DMS 273 (cell line): ENCODE measurements around the gene CMSS1.

Experiments
- DNase-seq: peaks from one replicate; lab custom pipeline; 2025; ENCODE audit not compliant: unreplicated experiment; lab: John Stamatoyannopoulos, UW

The CMSS1 gene

GRCh38 chr3:99874237-99875002 is 56.8 kb downstream of the CMSS1 start:
- no peak for DNase-seq

DNA sequence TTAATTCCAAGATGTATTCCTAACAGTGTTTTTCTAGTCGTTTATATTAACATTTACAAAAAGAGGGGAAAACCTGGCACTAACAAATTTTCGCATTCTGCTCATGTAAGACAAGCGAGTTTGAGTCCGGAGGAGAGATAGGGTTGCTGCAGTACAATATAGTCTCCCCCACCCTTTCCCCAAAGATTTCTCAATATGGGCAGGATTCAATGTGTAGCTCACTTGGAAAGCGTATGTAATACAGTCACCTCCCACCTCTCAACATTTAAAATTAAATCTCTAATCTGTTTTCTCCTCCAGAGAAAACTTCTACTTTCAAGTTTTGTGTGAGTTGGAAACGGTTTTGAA is 57.9 kb downstream of the CMSS1 start:
- peak; percentile 58 for DNase-seq

DNA sequence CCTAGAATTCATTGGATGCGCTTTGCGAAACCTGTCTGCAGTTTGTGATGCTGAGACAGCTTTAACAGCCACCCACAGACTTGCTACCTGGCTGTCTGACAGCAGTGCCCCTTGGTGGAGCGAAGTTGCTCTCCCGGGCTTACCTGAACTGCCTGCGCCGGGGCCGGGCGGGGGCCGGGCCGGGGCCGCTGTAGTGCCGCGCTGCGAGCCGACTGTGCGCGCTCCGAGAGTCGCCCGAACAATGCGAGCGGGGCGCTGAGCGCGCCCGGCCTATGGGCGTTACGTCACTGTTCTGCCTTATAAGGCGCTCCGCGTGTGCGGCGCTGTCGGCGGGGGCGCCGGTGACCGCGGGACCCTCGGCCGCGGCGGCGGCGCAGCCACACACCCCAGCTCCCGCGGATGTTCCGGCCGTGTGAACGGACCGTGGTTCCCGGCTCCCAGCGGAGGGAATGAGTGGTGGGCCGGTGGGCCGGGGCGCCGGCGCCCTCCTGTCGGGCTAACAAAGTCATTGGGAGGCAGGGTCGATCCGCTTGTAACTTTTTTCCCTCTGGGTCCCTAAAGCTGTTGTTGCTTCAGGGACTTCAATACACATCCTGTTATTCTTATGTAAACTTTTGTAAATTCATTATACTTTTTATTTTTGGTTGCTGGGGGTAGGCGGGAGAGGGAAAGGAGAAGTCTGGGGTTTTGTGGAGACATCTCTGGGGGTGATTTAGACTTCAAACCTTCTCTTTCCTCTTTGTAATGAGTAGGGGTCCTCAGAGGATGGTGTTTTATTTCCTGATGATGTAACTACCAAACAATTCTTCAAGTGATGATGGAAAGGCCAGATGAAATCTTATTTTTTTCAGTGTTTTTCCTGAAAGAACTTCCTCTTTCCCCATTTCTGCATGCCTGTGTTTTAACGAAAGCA is 58.5 kb downstream of the CMSS1 start:
- peak; percentile 90 for DNase-seq

GRCh38 chr3:99877031-99877579 is 59.4 kb downstream of the CMSS1 start:
- DNase-seq, result no peak

DNA sequence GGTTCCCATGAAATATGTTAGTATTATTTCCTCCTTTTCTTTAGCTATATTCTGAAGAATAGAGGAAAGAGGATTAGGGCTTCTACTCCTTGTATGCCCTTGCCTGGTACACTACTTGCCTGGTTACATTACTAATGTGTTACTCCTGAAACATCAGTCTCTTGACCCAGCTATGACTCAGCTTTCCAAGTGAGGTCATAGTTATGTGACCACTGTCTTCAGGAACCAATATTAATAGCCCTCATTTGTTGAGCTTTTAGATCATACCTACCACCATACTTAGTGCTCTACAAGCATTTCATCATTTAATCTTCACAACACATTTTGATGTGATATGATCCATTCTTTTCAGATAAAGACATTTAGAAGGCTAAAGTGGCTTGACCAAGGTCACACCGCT is 60.3 kb downstream of the CMSS1 start:
- DNase-seq, result no peak

GRCh38 chr3:99879275-99879674 is 61.6 kb downstream of the CMSS1 start:
- no peak for DNase-seq

- no peak for DNase-seq
Observed at GRCh38 chr3:99881121-99881524, 63.5 kb downstream of the CMSS1 start.

- no peak for DNase-seq
Observed at GRCh38 chr3:99882436-99883137, 64.9 kb downstream of the CMSS1 start.

- no peak for DNase-seq
Observed at GRCh38 chr3:99883138-99883461, 65.4 kb downstream of the CMSS1 start.

- no peak for DNase-seq
Observed at GRCh38 chr3:99883693-99884092, 66.0 kb downstream of the CMSS1 start.

- DNase-seq, result no peak
Observed at GRCh38 chr3:99884484-99884883, 66.8 kb downstream of the CMSS1 start.

DNA sequence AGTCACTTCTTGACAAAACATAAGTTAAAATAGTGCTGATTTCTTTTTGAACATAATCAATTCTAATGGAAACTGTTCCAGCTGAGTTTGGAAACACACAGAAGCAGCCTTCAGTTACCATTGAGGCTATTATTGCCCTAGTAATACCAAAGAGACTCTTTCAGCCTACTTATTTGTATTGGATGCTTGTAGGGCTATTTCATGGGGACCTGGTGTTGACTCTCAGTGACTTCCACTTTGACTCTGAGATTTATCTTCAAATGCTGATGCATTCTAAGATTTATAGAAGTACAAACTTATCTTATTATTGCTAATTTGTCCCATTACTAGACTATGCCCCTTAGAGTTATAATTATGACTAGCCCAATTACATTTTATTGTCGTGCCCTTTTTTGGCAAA is 67.4 kb downstream of the CMSS1 start:
- no peak for DNase-seq

DNA sequence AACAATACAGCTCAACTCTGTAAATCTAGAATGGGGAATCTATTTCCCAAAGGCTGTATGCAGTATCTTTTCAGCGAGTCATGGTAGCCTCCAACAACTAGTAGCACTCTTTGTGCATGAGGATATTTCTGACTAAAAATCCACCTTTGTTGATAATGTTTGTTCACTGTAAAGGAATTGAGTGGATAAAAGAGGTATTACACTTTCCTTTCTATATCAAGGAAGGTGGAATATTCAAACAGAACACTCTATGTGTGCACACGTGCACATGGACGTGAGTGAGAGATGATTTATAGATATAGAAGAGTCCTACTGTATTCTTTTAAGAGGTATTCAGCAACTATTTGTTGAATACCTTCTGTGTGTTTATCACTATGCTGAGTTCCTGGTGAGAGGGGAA is 68.2 kb downstream of the CMSS1 start:
- DNase-seq, result no peak

DNA sequence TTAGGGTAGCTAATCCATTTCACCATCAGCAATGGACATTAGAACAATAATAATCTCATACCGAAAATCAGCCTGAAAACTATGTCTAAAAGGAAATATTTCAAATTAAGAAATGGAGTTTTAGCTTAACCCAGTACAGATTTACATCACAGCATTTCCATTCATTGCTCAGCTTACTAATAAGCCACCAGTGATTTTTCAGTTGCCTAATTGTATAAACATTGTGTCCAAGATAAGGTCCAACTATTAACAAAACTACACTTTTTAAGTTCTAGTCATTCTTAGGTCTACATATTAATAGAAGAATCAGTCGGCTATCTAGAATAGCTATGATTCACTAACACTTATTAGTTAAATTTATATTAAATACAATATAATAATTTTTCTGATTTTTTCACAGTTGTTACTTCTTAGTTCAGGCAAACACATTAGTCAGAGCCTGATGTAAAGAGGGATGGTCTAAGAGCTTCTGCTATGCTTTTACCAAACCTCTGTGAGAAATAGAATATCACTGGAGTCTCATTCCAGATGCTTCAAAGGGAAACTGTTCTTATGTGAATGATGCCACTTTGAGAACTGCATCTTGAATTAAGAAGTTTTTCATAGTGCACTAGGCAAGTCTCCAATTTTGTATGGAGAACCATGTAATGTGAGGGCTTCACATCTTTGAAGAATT is 74.1 kb downstream of the CMSS1 start:
- DNase-seq, result no peak

DNA sequence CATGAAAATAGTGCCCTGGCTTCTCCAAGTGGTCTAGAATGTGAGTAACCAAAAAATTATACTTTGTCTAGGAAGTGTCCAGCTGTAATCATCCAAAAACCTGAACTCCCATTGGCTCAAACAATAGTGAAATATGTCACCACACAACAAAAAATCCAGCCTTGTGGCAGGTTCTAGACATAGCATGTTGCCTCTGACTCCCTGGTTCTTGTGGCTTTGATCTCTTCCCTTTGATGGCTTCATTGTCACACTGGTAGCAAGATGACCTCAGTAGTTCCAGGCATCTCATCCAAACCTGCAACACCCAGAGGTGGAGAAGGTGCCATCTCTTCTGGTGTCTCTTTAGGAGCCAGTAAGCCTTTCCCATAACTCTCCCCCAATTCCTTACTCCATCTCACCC is 74.7 kb downstream of the CMSS1 start:
- DNase-seq, result no peak

GRCh38 chr3:99895131-99895696 is 77.6 kb downstream of the CMSS1 start:
- no peak for DNase-seq

DNA sequence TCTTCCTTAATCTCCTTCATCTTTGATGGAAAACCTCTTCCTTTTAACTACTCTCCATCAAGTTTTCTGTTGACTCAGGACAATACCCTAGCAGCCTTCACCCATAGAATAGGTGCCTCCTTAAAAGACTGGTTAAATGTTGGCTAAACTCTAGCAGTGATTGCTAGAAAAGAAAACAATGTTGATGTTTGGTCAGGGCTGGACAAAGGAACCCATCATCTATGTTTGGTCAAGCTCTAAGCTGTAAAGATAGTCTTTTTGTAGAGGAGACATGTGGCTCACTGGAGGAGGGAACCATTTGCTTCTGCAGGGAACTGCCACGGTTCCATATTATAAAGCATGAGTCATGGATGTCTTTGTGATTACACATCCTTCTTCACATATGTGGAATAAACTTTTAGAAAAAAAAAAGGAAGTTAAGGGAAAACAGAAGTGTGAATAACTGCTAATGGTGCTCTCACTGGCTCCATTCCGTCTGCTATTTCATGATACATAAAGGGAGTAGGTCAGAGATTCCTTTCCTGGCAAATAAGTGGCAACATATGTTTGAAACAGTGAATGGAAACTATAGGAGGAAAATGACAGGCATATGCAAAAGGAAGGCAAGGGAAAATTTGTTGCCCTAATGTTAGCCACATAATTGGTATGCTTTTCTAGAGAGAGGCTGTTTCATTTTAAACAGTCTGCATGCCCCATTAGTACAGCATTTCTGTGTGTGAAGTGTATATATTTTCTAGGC is 78.2 kb downstream of the CMSS1 start:
- DNase-seq, result peak; percentile 59

- no peak for DNase-seq
Observed at GRCh38 chr3:99896482-99896881, 78.8 kb downstream of the CMSS1 start.

DNA sequence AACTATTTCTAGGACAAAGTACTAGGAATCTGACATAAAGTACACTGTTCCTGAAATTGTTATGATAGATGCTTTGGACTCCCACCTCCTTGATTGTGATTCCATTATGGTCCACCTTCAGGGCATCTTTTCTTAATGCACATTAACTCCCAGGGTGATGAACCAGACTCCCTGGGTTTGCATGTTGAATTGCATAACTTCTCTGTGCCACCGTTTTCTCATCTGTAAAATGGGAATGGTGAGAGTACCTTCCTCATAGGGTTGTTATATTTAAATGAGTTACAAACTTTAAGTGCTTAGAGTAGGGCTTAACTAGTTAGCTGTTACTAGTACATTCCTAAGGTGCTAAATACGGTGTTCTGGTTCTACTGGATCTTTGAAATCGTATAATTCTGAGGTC is 81.9 kb downstream of the CMSS1 start:
- no peak for DNase-seq

GRCh38 chr3:99900248-99900647 is 82.6 kb downstream of the CMSS1 start:
- DNase-seq, result no peak
